ENCODE results near the gene SLC22A4.

The SLC22A4 gene

DNA sequence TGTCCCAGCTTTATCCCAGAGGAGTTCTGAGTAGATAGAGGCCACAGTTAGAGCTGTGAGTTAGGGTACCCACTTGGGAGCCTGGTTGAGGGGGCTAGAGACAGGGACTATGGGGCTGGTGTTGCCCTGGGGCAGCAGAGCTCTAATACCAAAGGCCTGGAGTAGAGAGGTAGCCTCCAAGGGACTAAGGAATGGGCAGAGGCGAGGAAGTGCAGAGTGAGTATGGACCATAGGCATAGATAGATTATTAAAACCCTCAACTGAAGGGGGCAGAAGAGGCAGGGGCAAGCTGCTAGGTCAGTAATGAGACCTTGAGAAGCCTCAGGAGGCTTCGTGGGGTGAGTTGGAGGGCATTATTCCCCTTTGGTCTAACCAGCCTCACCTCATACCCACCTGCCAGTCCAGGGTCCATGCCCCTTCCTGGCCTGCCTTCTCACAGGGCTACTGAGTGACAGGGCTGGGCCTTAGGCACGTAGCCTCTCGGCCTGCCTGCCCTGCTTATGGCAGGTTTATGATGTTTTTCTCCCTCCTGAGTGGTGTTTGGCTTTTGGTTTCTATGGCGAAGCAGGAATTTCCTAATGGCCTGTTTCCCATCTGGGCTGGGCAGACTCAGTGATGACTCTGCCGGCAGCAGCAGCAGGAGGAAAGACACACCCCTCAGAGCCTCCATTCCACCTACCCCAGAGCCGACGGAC is 28.7 kb upstream of the SLC22A4 start:
- TF ChIP-seq, protein P1, sequence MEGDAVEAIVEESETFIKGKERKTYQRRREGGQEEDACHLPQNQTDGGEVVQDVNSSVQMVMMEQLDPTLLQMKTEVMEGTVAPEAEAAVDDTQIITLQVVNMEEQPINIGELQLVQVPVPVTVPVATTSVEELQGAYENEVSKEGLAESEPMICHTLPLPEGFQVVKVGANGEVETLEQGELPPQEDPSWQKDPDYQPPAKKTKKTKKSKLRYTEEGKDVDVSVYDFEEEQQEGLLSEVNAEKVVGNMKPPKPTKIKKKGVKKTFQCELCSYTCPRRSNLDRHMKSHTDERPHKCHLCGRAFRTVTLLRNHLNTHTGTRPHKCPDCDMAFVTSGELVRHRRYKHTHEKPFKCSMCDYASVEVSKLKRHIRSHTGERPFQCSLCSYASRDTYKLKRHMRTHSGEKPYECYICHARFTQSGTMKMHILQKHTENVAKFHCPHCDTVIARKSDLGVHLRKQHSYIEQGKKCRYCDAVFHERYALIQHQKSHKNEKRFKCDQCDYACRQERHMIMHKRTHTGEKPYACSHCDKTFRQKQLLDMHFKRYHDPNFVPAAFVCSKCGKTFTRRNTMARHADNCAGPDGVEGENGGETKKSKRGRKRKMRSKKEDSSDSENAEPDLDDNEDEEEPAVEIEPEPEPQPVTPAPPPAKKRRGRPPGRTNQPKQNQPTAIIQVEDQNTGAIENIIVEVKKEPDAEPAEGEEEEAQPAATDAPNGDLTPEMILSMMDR (IDR thresholded peaks at IDR 0.05), result no peak

- TF ChIP-seq, protein P1 (IDR thresholded peaks at IDR 0.05), result no peak
Observed at GRCh38 chr5:132266031-132266835, 28.0 kb upstream of the SLC22A4 start.

- TF ChIP-seq, protein P1 (IDR thresholded peaks at IDR 0.05), result no peak
Observed at GRCh38 chr5:132266836-132267160, 27.4 kb upstream of the SLC22A4 start.

- TF ChIP-seq, protein P1 (IDR thresholded peaks at IDR 0.05), result no peak
Observed at GRCh38 chr5:132267166-132267739, 26.9 kb upstream of the SLC22A4 start.

GRCh38 chr5:132267931-132268768 is 26.0 kb upstream of the SLC22A4 start:
- TF ChIP-seq, protein P1 (IDR thresholded peaks at IDR 0.05), result no peak

GRCh38 chr5:132268769-132269551 is 25.2 kb upstream of the SLC22A4 start:
- TF ChIP-seq, protein P1 (IDR thresholded peaks at IDR 0.05), result no peak
